HL-60 (cell line): Measurements from ENCODE around the gene FCHSD2.

Experiments used
- DNase-seq, 2 experiments: peaks; one replicate each; pipeline ENCODE4 v3.0.0-alpha.2; 2010 to 2020; ENCODE audit warnings: low read depth in 1 of 2, low spot score in 1 of 2
- H3K27ac ChIP-seq: fragments of 250-450 bp; sonication (Bioruptor Pico); replicated peaks from 2 replicates; pipeline ENCODE4 v1.5.1; 2020; ENCODE audit warnings: mild to moderate bottlenecking, moderate library complexity
- H3K27me3 ChIP-seq: fragments of 250-450 bp; sonication (Bioruptor Pico); 2 replicates; pipeline ENCODE4 v1.5.1; 2021; ENCODE audit warnings: mild to moderate bottlenecking, moderate library complexity; ENCODE audit not compliant: insufficient read depth, poor library complexity, severe bottlenecking
- H3K4me3 ChIP-seq: replicated peaks from 2 replicates; pipeline ENCODE4 v1.5.1; 2011; ENCODE audit warnings: mild to moderate bottlenecking, control low read depth, low read length; ENCODE audit not compliant: insufficient read depth
- CTCF ChIP-seq: IDR thresholded peaks from one replicate; pipeline ENCODE4 v1.5.1; 2011; ENCODE audit warnings: low read length, control low read depth, inconsistent platforms; ENCODE audit not compliant: insufficient read depth
- GABPA ChIP-seq: IDR thresholded peaks from 2 replicates; pipeline ENCODE4 v1.6.1; 2012; ENCODE audit warnings: low read depth
- POLR2AphosphoS5 ChIP-seq: IDR thresholded peaks from 2 replicates; pipeline ENCODE4 v1.6.1; 2012; ENCODE audit warnings: low read depth
- REST ChIP-seq: IDR thresholded peaks from 2 replicates; pipeline ENCODE4 v1.6.1; 2012; ENCODE audit warnings: low read depth; ENCODE audit not compliant: insufficient replicate concordance
- SPI1 ChIP-seq: IDR thresholded peaks from 2 replicates; pipeline ENCODE4 v1.6.1; 2012; ENCODE audit warnings: low read depth, mild to moderate bottlenecking, borderline replicate concordance

FCHSD2 gene

DNA sequence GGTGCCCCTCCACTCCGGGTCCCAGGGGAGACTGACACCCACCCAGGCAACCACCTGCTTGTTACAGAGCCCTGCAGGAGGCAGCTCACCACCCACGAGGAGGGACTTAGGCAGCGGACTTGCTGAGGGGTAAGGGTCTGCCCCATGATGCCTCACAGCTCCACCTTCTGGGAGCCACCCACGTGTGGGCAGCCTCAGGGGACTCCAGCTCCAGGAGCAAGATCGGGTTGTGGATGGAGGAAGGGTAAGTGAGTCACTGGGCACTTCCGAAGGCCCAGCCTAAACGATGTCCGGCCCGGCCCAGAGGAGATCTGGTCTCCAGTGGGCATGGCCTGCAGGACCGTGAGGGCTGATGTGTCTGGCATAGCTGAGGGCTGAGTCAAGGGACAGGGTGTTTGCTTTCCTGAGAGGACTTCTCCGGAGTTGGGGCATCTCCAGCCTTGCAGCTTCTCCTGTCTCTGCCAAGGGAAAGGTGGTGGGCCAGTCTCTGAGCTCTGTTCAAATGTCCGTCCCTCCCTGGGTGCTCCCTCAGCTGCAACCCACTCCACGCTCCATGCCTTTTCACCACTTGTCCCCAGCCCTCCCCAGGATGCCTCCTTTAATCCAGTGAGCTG, 43.7 kb upstream of the FCHSD2 start:
- no peaks in the 10 kb centered on the region for H3K27me3 ChIP-seq
- peak overlapping the region; percentile 67 for H3K4me3 ChIP-seq
- H3K27ac ChIP-seq: peak overlapping the region; percentile 86
- TF ChIP-seq SPI1 (no peak), POLR2AphosphoS5 (no peak; the same call in none of the 2 replicates)
- peak; percentile 70 to 91 for DNase-seq

- peak overlapping the region; percentile 67 for H3K4me3 ChIP-seq
- H3K27ac ChIP-seq: peak overlapping the region; percentile 86
- H3K27me3 ChIP-seq: no peaks in the 10 kb centered on the region
- TF ChIP-seq REST (no peak), CTCF (peak; percentile 98), GABPA (no peak), POLR2AphosphoS5 (no peak), SPI1 (peak; percentile 99)
- peak; percentile 70 to 91 for DNase-seq
Measured at GRCh38 chr11:73184953-73185671, 43.0 kb upstream of the FCHSD2 start.

DNA sequence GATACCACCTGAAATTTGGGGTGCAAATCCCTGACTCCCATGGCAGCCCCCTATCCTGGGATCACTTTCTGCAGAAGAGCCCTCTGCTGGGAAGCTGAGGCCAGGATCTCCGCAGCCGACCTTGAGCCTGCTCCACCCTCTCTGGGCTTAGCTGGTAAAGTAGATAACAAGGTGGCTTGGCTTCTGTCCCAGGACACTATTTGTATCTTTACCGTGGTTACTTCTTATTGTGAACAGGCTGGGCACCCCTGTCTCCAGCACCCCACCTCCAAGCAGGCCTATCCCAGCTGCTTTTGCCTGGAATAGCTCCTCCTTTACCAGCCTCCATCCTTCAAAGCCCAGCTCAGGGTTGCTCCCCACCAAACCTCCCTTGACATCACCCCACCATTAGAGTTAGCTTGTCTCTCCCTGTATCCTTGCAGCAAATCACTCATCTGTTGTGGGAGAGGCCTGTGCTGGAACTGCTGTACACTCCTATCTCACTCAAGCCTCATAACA, 40.8 kb upstream of the FCHSD2 start:
- no peak overlapping the region for H3K4me3 ChIP-seq
- H3K27me3 ChIP-seq: no peaks in the 10 kb centered on the region
- DNase-seq: no peak
- no peak overlapping the region for H3K27ac ChIP-seq
- TF ChIP-seq SPI1 (no peak), POLR2AphosphoS5 (no peak), CTCF (no peak), REST (no peak), GABPA (no peak)

GRCh38 chr11:73178681-73179080, 36.6 kb upstream of the FCHSD2 start:
- Histone ChIP-seq H3K4me3 (no peak overlapping the region), H3K27me3 (no peaks in the 10 kb centered on the region), H3K27ac (no peak overlapping the region)
- DNase-seq: no peak
- TF ChIP-seq CTCF: no peak
- no peak for TF ChIP-seq GABPA
- TF ChIP-seq POLR2AphosphoS5: no peak
- TF ChIP-seq SPI1: no peak
- no peak for TF ChIP-seq REST
